ENCODE measurements around the gene DHRSX. TPM values are rescaled to one million over a fixed set of nuclear protein-coding genes. Genes with fewer than 3 reads are reported as not detected.

The DHRSX gene
- total and polyA plus RNA-seq, 9 of the 15 experiments (the other 6 are each of a cell fraction or from before 2014, with no cell fraction given): 0.59 to 11.0 (median 6.2) TPM

- TF ChIP-seq SPI1 (IDR thresholded peaks at IDR 0.05; ENCODE audit: borderline replicate concordance, low read depth, low read length): no peak
- no peak for TF ChIP-seq ZBTB49 (CRISPR knock-in tag; IDR thresholded peaks at IDR 0.05; ENCODE audit: borderline replicate concordance)
- no peak for TF ChIP-seq ZBTB1 (CRISPR knock-in tag; IDR thresholded peaks at IDR 0.05; ENCODE audit: borderline replicate concordance, low read depth)
- TF ChIP-seq TFAM (CRISPR knock-in tag; conservative IDR thresholded peaks at IDR 0.05): no peak
- TF ChIP-seq HSF4 (CRISPR knock-in tag; IDR thresholded peaks at IDR 0.05; ENCODE audit: borderline replicate concordance): no peak
- no peak for TF ChIP-seq E2F5 (CRISPR knock-in tag; IDR thresholded peaks at IDR 0.05)
- TF ChIP-seq SP1 (CRISPR knock-in tag; IDR thresholded peaks at IDR 0.05): peak; percentile 57
- no peak for TF ChIP-seq IRF2 (CRISPR knock-in tag; IDR thresholded peaks at IDR 0.05)
- no peak for TF ChIP-seq ZHX1 (conservative IDR thresholded peaks at IDR 0.05; ENCODE audit: low read length)
- TF ChIP-seq ZKSCAN8 (CRISPR knock-in tag; IDR thresholded peaks at IDR 0.05): no peak
- no peak for TF ChIP-seq NR3C1 (CRISPR knock-in tag; IDR thresholded peaks at IDR 0.05)
- TF ChIP-seq CBFA2T3 (IDR thresholded peaks at IDR 0.05): peak; percentile 28; the same call in 1 of the 2 replicates
These were observed 49.1 kb downstream of the DHRSX start (continued) for GRCh38 chrX:2451501-2452316.
